CD4-positive, alpha-beta T cell treated with Interleukin-2 at 100 ng/mL for 4 hours (primary cell): Measurements from ENCODE around the gene GNAL.

Experiments
- DNase-seq: peaks from one replicate; pipeline ENCODE4 v3.0.0-alpha.2; 2020; ENCODE audit warnings: low spot score

GNAL gene

GRCh38 chr18:11724781-11725180 lies 35.7 kb downstream of the GNAL start:
- no peak for DNase-seq

- DNase-seq: no peak
These were observed 37.5 kb downstream of the GNAL start for GRCh38 chr18:11726556-11726955.

GRCh38 chr18:11728249-11728648 lies 39.2 kb downstream of the GNAL start:
- no peak for DNase-seq

GRCh38 chr18:11729556-11729955 lies 40.5 kb downstream of the GNAL start:
- no peak for DNase-seq

- peak; percentile 62 for DNase-seq
These were observed 44.0 kb downstream of the GNAL start for GRCh38 chr18:11733031-11733430.

- DNase-seq: no peak
These were observed 47.6 kb downstream of the GNAL start for GRCh38 chr18:11736656-11737055.

- DNase-seq: no peak
These were observed 50.8 kb downstream of the GNAL start for GRCh38 chr18:11739893-11740292.

- no peak for DNase-seq
These were observed 51.4 kb downstream of the GNAL start for GRCh38 chr18:11740461-11740860.

- DNase-seq: no peak
These were observed 52.6 kb downstream of the GNAL start for GRCh38 chr18:11741505-11742145.

GRCh38 chr18:11745521-11745920 lies 56.5 kb downstream of the GNAL start:
- DNase-seq: no peak

- DNase-seq: no peak
These were observed 58.2 kb downstream of the GNAL start for GRCh38 chr18:11747286-11747685.

GRCh38 chr18:11747731-11748130 lies 58.7 kb downstream of the GNAL start:
- no peak for DNase-seq

- DNase-seq: no peak
These were observed 60.2 kb downstream of the GNAL start for GRCh38 chr18:11749305-11749704.

GRCh38 chr18:11750171-11750570 lies 61.1 kb downstream of the GNAL start:
- DNase-seq: no peak

GRCh38 chr18:11750581-11751310 lies 61.7 kb downstream of the GNAL start:
- no peak for DNase-seq

GRCh38 chr18:11751341-11752115 lies 62.5 kb downstream of the GNAL start:
- no peak for DNase-seq

- no peak for DNase-seq
These were observed 63.2 kb downstream of the GNAL start for GRCh38 chr18:11752116-11752911.

GRCh38 chr18:11754979-11755378 lies 65.9 kb downstream of the GNAL start:
- DNase-seq: no peak

GRCh38 chr18:11757084-11757590 lies 68.1 kb downstream of the GNAL start:
- DNase-seq: no peak

GRCh38 chr18:11759456-11759855 lies 70.4 kb downstream of the GNAL start:
- no peak for DNase-seq

GRCh38 chr18:11760498-11761167 lies 71.6 kb downstream of the GNAL start:
- DNase-seq: no peak
